ENCODE results near the gene RRAGB.
"Not testable (repeated sequence)": the region's sequence is repeated elsewhere in the genome, so short reads cannot be mapped to it uniquely, and the experiment has no call there.

RRAGB gene

GRCh38 chrX:55717521-55718497, at the start of gene RRAGB:
Gene RRAGB, plus strand, starts transcription at chrX:55717749. Its CDS starts 579 bp downstream, at chrX:55718328.
- peak; percentile 94 to 96 for DNase-seq

DNA sequence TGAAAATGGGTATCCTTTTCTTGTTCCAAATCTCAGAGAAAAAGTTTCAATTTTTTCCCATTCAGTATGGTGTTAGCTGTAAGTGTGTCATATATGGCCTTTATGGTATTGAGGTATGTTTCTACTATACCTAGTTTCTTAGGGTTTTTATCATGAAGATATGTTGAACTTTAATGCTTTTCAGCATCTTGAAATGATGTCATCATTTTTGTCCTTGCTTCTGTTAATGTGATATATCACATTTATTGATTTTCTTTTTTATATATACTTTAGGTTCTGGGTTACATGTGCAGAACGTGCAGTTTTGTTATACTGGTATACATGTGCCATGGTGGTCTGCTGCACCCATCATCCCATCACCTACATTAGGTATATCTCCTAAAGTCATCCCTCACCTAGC, 49.5 kb upstream of the RRAGB start:
- DNase-seq, result no peak

- DNase-seq, result not testable (repeated sequence)
Measured at GRCh38 chrX:55688579-55688978, 29.0 kb upstream of the RRAGB start.

- peak in 1 of 2 donors; percentile 44 for DNase-seq
Measured at GRCh38 chrX:55695227-55696018, 22.1 kb upstream of the RRAGB start.

DNA sequence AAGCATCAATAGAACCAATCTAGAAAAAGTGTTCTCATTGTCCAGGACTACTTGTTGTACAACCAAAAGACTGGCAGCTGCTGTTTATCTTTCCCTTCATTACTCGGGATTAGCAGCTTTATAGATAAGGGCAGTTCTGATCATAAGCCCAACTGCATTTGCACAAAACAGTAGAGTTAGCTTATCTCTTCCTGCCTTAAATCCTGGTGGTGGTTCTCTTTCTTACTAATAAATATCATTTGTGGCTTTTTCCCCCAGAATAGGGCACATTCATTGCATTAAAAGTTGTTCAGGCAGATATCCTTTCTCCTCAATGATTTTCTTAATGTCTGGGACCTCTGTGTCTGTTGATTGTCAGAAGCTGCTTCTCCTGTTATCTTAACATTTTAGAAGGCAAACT, 20.2 kb upstream of the RRAGB start:
- DNase-seq, result no peak

DNA sequence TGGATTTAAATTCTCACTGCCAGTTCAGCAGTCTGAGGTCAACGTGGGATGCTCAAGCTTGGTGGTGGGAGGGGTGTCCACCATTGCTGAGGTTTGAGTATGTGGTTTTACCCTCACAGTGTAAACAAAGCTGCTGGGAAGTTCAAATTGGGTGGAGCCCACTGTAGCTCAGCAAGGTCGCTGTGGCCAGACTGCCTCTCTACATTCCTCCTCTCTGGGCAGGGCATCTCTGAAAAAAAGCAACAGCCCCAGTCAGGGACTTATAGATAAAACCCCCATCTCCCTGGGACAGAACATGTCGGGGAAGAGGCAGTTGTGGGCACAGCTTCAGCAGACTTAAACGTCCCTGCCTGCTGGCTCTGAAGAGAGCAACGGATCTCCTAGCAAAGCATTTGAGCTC, 14.9 kb upstream of the RRAGB start:
- DNase-seq, result no peak

- DNase-seq, result not testable (repeated sequence)
Measured at GRCh38 chrX:55703436-55703835, 14.1 kb upstream of the RRAGB start.

GRCh38 chrX:55705066-55705465, 12.5 kb upstream of the RRAGB start:
- DNase-seq, result not testable (repeated sequence)

DNA sequence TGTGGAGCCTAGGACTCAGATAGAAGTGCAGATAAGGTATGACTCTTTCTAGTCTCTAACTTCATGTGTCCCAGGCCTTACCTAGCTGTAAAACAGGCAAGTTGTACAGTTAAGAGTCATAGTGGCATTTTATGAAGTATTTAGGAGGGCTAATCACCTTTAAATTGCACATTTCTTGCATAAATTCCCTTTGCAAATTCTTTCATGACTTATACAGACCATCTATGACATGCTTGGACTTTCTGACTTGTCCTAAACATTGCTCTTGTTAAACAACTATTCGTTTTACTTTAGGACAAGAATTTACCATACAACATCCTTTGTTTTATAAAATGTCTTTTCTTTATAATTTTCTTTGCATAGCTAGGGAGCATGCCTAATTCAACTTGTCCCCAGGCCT, 7.8 kb upstream of the RRAGB start:
- no peak for DNase-seq

- no peak for DNase-seq
Measured at GRCh38 chrX:55710701-55711100, 6.8 kb upstream of the RRAGB start.

DNA sequence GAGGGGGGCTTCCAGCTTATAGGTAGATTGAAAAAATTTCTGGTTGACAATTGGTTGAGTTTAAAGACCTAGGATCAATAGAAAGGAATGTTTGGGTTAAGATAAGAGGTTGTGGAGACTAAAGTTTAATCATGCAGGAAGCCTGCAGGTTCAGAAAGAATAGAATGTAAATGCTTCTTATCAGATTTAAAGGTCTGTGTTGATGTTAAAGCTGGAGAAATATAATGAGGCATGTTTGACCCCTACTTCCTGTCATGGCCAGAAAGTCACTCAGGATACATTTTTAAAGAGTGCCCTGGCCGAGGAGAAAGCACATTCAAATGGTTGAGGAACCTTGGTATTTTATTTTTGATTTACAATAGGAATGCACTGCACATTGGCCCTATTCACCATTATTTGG, 3.9 kb upstream of the RRAGB start:
- no peak for DNase-seq

DNA sequence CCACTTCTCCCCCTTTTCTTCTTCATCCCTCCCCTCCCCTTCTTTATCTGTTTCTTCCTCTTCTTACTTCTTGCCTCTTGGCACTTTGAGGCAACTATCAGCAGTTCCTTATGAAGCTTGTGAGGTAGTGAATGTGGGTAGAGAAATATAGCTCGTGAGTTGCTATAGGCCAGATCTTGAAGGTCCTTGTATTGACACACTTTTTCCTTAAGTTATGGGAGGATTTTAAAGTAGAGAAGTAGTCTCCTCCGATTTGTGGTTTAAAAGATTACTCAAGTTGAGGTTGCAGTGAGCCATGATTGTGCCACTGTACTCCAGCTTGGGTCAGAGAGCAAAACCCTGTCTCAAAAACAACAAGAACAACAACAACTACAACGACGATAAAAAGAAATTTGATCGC, 3.4 kb upstream of the RRAGB start:
- DNase-seq, result no peak

- DNase-seq, result no peak
Measured at GRCh38 chrX:55715847-55716246, 1.7 kb upstream of the RRAGB start.

DNA sequence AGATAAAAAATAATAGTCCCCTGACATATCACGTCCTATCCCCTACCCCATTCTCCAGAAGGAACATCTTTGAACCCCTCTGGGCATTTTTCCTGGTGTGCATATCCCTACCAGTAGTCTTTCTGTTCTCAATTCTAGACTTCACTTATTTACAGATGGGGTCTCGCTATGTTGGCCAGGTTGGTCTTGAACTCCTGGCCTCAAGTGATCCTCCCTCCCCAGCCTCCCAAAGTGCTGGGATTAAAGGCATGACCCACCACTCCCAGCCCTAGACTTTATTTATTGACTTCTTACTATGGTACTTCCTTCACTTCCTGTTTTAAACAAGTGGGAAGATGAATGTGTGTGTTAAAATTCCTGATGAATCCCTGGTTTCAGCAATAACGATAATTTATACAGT, 612 bp upstream of the RRAGB start:
- DNase-seq, result no peak

- DNase-seq, result no peak
Measured at GRCh38 chrX:55731826-55732225, 14.3 kb downstream of the RRAGB start.

DNA sequence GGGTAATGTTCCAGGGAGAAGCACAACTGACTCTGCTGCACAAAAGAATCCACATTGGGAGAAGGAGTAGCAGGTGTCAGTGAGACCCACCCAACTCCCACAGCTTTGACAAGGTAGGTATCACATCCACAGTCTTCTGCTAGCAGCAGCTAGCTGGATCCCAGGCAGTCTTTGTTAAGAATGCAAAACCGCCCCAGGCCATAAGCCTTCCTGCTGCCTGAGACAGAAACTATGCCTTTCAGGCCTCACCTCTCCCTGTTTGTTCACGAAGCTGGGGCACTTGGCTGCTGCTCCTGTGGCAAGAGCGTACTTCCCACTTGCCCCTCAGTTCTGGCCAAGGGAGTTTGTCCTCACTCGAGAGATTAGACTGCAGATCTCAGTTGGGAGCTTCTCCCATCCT, 21.4 kb downstream of the RRAGB start:
- DNase-seq, result no peak

GRCh38 chrX:55742649-55743048, 25.1 kb downstream of the RRAGB start:
- no peak for DNase-seq

- DNase-seq, result not testable (repeated sequence)
Measured at GRCh38 chrX:55748463-55748862, 30.9 kb downstream of the RRAGB start.

- no peak for DNase-seq
Measured at GRCh38 chrX:55750256-55750655, 32.7 kb downstream of the RRAGB start.

DNA sequence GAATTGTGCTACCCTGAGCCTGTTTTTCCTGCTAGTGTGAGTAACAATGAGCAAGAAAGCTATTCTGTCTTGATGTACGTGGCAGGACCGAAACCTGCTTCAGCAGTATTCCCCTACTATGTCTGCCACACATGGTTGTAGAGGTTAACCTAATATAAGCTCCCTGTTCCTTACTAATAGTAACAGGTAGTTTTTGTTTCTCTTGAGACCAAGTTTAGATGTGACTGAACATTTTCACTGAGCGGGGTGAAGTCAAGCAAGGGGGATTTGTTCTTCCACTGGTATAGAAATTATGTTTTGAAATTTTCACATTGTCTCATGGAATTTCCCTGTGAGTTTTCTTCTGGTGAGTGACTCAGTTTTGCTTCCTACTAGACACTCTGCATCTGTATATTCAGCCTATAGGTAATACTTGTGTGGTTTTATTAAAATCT, 37.3 kb downstream of the RRAGB start:
- DNase-seq, result no peak

DNA sequence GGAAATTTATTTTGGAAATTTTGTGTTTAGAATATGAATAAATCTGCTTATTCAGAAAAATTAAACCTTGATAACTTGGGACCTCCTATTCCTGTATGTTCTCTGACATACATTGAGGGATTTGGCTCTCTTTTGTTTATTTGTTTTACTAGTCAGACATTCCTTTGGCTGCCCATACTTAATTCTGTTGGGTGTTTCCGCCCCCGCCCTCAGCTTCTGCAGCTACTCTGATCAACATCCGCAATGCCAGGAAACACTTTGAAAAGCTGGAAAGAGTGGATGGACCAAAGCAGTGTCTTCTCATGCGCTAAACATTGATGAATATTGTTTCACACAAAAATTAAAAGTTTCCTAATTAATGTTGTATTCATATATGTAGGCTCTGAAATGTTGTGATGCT, 40.5 kb downstream of the RRAGB start:
- DNase-seq, result no peak

- DNase-seq, result no peak
Measured at GRCh38 chrX:55759478-55759877, 41.9 kb downstream of the RRAGB start.

DNA sequence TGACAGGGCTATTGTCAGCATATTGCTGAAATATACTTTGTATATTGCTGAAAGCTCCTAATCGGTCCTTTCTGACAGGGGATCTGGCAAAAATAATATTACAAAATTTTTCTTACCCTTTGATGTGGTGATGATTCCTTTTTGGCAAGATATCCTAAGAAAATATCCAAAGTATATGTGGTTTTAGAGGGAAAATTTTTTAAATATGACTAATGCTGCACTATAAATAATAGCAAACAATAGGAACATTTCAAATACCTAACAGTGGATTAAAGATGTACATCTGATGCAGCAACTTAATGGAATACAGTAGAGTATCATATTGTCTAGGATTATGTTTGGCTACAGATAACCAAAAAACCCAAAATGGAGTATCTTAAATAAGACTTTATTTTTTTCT, 49.6 kb downstream of the RRAGB start:
- DNase-seq, result no peak

- DNase-seq, result not testable (repeated sequence)
Measured at GRCh38 chrX:55774419-55774818, 56.9 kb downstream of the RRAGB start.
